ENCODE results near the gene KRTAP10-4.
"Not testable (repeated sequence)": the region's sequence is repeated elsewhere in the genome, so short reads cannot be mapped to it uniquely, and the experiment has no call there.

Gene KRTAP10-4

GRCh38 chr21:44573630-44574456, at the start of gene KRTAP10-4:
Gene KRTAP10-4, plus strand, starts transcription at chr21:44573729. Its CDS starts 30 bp downstream, at chr21:44573759.
- DNase-seq (ENCODE audit: low spot score), result not testable (repeated sequence)

- DNase-seq (ENCODE audit: low spot score), result no peak
Observed at GRCh38 chr21:44524414-44525371, 48.8 kb upstream of the KRTAP10-4 start.

GRCh38 chr21:44525391-44526095, 48.0 kb upstream of the KRTAP10-4 start:
- no peak for DNase-seq (ENCODE audit: low spot score)

- DNase-seq (ENCODE audit: low spot score), result no peak
Observed at GRCh38 chr21:44526096-44526997, 47.2 kb upstream of the KRTAP10-4 start.

- no peak for DNase-seq (ENCODE audit: low spot score)
Observed at GRCh38 chr21:44527156-44527982, 46.2 kb upstream of the KRTAP10-4 start.

- DNase-seq (ENCODE audit: low spot score), result no peak
Observed at GRCh38 chr21:44527983-44528633, 45.4 kb upstream of the KRTAP10-4 start.

GRCh38 chr21:44528634-44528995, 44.9 kb upstream of the KRTAP10-4 start:
- DNase-seq (ENCODE audit: low spot score), result no peak

- no peak for DNase-seq (ENCODE audit: low spot score)
Observed at GRCh38 chr21:44529011-44529421, 44.5 kb upstream of the KRTAP10-4 start.

GRCh38 chr21:44529503-44530125, 43.9 kb upstream of the KRTAP10-4 start:
- no peak for DNase-seq (ENCODE audit: low spot score)

- DNase-seq (ENCODE audit: low spot score), result no peak
Observed at GRCh38 chr21:44530221-44530902, 43.2 kb upstream of the KRTAP10-4 start.

- no peak for DNase-seq (ENCODE audit: low spot score)
Observed at GRCh38 chr21:44530903-44531605, 42.5 kb upstream of the KRTAP10-4 start.

- DNase-seq (ENCODE audit: low spot score), result no peak
Observed at GRCh38 chr21:44531606-44532564, 41.6 kb upstream of the KRTAP10-4 start.

GRCh38 chr21:44532712-44533111, 40.8 kb upstream of the KRTAP10-4 start:
- no peak for DNase-seq (ENCODE audit: low spot score)

GRCh38 chr21:44533121-44533890, 40.2 kb upstream of the KRTAP10-4 start:
- DNase-seq (ENCODE audit: low spot score), result no peak

GRCh38 chr21:44533891-44534627, 39.5 kb upstream of the KRTAP10-4 start:
- DNase-seq (ENCODE audit: low spot score), result no peak
